Sigmoid colon (tissue), 4 donors: ENCODE data around the gene EFHC2.

Source experiments
- EP300 ChIP-seq, 4 donors: sonication (generic); formaldehyde crosslinking; IDR thresholded peaks; one replicate each; pipeline ENCODE4 v1.6.1; 2017; ENCODE audit warnings: antibody characterized with exemption in 4 of 4
- TF ChIP-seq, protein P1 (sequence below), 4 experiments: fragments of 450-650 bp in 3 of 4; fragments of 200-600 bp in 1 of 4; IDR thresholded peaks; one replicate each; pipeline ENCODE4 v1.5.1; 2016 to 2019; ENCODE audit warnings: antibody characterized with exemption in 4 of 4, mild to moderate bottlenecking in 3 of 4, moderate library complexity in 2 of 4

GRCh38 chrX:44384688-44385338, 41.3 kb upstream of the EFHC2 start:
- TF ChIP-seq, protein P1, sequence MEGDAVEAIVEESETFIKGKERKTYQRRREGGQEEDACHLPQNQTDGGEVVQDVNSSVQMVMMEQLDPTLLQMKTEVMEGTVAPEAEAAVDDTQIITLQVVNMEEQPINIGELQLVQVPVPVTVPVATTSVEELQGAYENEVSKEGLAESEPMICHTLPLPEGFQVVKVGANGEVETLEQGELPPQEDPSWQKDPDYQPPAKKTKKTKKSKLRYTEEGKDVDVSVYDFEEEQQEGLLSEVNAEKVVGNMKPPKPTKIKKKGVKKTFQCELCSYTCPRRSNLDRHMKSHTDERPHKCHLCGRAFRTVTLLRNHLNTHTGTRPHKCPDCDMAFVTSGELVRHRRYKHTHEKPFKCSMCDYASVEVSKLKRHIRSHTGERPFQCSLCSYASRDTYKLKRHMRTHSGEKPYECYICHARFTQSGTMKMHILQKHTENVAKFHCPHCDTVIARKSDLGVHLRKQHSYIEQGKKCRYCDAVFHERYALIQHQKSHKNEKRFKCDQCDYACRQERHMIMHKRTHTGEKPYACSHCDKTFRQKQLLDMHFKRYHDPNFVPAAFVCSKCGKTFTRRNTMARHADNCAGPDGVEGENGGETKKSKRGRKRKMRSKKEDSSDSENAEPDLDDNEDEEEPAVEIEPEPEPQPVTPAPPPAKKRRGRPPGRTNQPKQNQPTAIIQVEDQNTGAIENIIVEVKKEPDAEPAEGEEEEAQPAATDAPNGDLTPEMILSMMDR (IDR thresholded peaks at IDR 0.05): no peak
- no peak for TF ChIP-seq EP300 (IDR thresholded peaks at IDR 0.05)
